PC-3 (cell line): Measurements from ENCODE around the gene UNCX. TPM values are rescaled to one million over a fixed set of nuclear protein-coding genes. Genes with fewer than 3 reads are reported as not detected.

ENCODE experiments used
- ATAC-seq: fragments of 200-7000 bp; cut with Tn5 transposase; 2 replicates; pipeline ENCODE4 v1.9.1; 2020; ENCODE audit warnings: mild to moderate bottlenecking, moderate library complexity
- BruUV-seq: library from RNA; stranded (reverse); fragments of 400-500 nt; replicated peaks from 2 replicates; lab custom pipeline; 2021; lab: Mats Ljungman, UMichigan
- CTCF ChIA-PET: fragments of 300-600 bp; sonication (Branson Sonifier 250); formaldehyde crosslinking; loops from one replicate; lab custom pipeline; 2022; ENCODE audit warnings: antibody characterized with exemption; lab: Charles Lee
- POLR2A ChIA-PET: fragments of 300-600 bp; sonication (Branson Sonifier 250); formaldehyde crosslinking; loops from one replicate; lab custom pipeline; 2022; ENCODE audit warnings: antibody characterized with exemption; ENCODE audit not compliant: unreplicated experiment; lab: Charles Lee
- DNase-seq: peaks from one replicate; pipeline ENCODE4 v3.0.0-alpha.2; 2015
- H2AFZ ChIP-seq: fragments of 300-600 bp; sonication (generic); 2 replicates; pipeline ENCODE4 v1.6.0; 2016; ENCODE audit warnings: antibody characterized with exemption, low read length
- H3F3A ChIP-seq: fragments of 300-600 bp; sonication (generic); one replicate; pipeline ENCODE4 v1.6.0; 2017; ENCODE audit warnings: antibody characterized with exemption, low read length, control low read depth, mild to moderate bottlenecking; ENCODE audit not compliant: unreplicated experiment
- H3K27ac ChIP-seq: fragments of 300-600 bp; sonication (generic); 2 replicates; pipeline ENCODE4 v1.5.1; 2016; ENCODE audit warnings: mild to moderate bottlenecking, low read length
- H3K27me3 ChIP-seq: fragments of 300-600 bp; sonication (generic); 2 replicates; pipeline ENCODE4 v1.6.1; 2016; ENCODE audit warnings: low read length, mixed read lengths
- H3K36me3 ChIP-seq: fragments of 300-600 bp; sonication (generic); 2 replicates; pipeline ENCODE4 v1.6.1; 2016; ENCODE audit warnings: low read depth, mixed run types, low read length, mixed read lengths
- H3K4me1 ChIP-seq: fragments of 300-600 bp; sonication (generic); 2 replicates; pipeline ENCODE4 v1.5.1; 2016; ENCODE audit warnings: low read length; ENCODE audit not compliant: insufficient read depth
- H3K4me2 ChIP-seq: fragments of 300-600 bp; sonication (generic); 2 replicates; pipeline ENCODE4 v1.6.0; 2016; ENCODE audit warnings: low read length
- H3K4me3 ChIP-seq: fragments of 300-600 bp; sonication (generic); 2 replicates; pipeline ENCODE4 v1.5.1; 2016; ENCODE audit warnings: mild to moderate bottlenecking, low read length, mixed read lengths
- H3K79me2 ChIP-seq: fragments of 300-600 bp; sonication (generic); 2 replicates; pipeline ENCODE4 v1.6.1; 2017; ENCODE audit warnings: low read length, mixed read lengths
- H3K9ac ChIP-seq: fragments of 300-600 bp; sonication (generic); 2 replicates; pipeline ENCODE4 v1.6.0; 2016; ENCODE audit warnings: mild to moderate bottlenecking, low read length
- H3K9me2 ChIP-seq: fragments of 300-600 bp; sonication (generic); replicated peaks from 2 replicates; pipeline ENCODE4 v1.6.1; 2016; ENCODE audit warnings: mixed run types, low read length, mixed read lengths
- H3K9me3 ChIP-seq: fragments of 300-600 bp; sonication (generic); 2 replicates; pipeline ENCODE4 v1.6.1; 2016; ENCODE audit warnings: low read length, mixed read lengths
- H4K20me1 ChIP-seq: fragments of 300-600 bp; sonication (generic); 2 replicates; pipeline ENCODE4 v1.6.1; 2016; ENCODE audit warnings: low read length, mixed read lengths
- EZH2 ChIP-seq: fragments of 300-600 bp; sonication (generic); IDR thresholded peaks from one replicate; pipeline ENCODE4 v1.6.1; 2017; ENCODE audit warnings: antibody characterized with exemption, mild to moderate bottlenecking, low read length; ENCODE audit not compliant: unreplicated experiment
- EZH2phosphoT487 ChIP-seq: fragments of 300-600 bp; sonication (generic); IDR thresholded peaks from 2 replicates; pipeline ENCODE4 v1.6.1; 2018; ENCODE audit warnings: mild to moderate bottlenecking, antibody characterized with exemption, low read length, borderline replicate concordance
- intact Hi-C: fragments of 100-400 bp; cut with micrococcal nuclease; formaldehyde crosslinking; loops from 2 replicates; pipeline ENCODE4 v1.9.0; 2023
- total RNA-seq: library from RNA; depleted of rRNA; stranded (reverse); fragments of >200 nt; gene quantifications from 2 replicates; pipeline ENCODE4 v1.2.3, GENCODE V29; 2014
- TF ChIP-seq, protein P1 (sequence below): fragments of 300-600 bp; sonication (generic); conservative IDR thresholded peaks from 2 replicates; pipeline ENCODE4 v1.5.1; 2017; ENCODE audit warnings: antibody characterized with exemption, low read depth, mild to moderate bottlenecking, low read length

Gene UNCX
- total RNA-seq, 1 experiment from 2014 or later = not detected

DNA sequence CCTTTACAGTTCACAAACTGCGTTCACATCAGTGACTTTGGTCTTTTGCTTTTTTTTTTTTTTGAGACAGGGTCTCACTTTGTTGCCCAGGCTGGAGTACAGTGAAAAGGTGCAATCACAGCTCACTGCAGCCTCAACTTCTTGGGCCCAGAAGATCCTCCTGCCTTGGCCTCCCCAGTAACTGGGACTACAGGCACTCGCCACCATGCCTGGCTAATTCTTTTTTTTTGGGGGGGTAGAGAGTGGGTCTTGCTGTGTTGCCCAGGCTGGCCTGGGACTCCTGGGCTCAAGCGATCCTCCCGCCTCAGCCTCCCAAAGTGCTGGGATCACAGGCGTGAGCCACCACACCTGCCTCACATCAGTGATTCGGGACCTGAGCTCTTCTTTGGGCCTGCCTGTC lies 35.7 kb upstream of the UNCX start:
- Histone ChIP-seq H3K27ac (no peak overlapping the region), H3K4me1 (peaks cover 10% of the 10 kb centered on the region; the same call in 1 of the 2 replicates), H3K9ac (no peak overlapping the region), H4K20me1 (no peaks in the 10 kb centered on the region), H3K4me3 (no peak overlapping the region), H3K9me2 (no peaks in the 10 kb centered on the region), H3K4me2 (no peak overlapping the region), H3K27me3 (no peaks in the 10 kb centered on the region), H3K36me3 (no peaks in the 10 kb centered on the region), H2AFZ (no peak overlapping the region), H3K9me3 (no peaks in the 10 kb centered on the region), H3F3A (no peaks in the 10 kb centered on the region), H3K79me2 (no peaks in the 10 kb centered on the region)
- BruUV-seq = no TSS peak
- POLR2A ChIA-PET = no interaction called here
- DNase-seq = no peak
- CTCF ChIA-PET = no interaction called here
- no peak for ATAC-seq
- intact Hi-C loops = no loop called here
- TF ChIP-seq EZH2 = no peak
- TF ChIP-seq EZH2phosphoT487 = no peak
- TF ChIP-seq, protein P1, sequence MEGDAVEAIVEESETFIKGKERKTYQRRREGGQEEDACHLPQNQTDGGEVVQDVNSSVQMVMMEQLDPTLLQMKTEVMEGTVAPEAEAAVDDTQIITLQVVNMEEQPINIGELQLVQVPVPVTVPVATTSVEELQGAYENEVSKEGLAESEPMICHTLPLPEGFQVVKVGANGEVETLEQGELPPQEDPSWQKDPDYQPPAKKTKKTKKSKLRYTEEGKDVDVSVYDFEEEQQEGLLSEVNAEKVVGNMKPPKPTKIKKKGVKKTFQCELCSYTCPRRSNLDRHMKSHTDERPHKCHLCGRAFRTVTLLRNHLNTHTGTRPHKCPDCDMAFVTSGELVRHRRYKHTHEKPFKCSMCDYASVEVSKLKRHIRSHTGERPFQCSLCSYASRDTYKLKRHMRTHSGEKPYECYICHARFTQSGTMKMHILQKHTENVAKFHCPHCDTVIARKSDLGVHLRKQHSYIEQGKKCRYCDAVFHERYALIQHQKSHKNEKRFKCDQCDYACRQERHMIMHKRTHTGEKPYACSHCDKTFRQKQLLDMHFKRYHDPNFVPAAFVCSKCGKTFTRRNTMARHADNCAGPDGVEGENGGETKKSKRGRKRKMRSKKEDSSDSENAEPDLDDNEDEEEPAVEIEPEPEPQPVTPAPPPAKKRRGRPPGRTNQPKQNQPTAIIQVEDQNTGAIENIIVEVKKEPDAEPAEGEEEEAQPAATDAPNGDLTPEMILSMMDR = no peak

DNA sequence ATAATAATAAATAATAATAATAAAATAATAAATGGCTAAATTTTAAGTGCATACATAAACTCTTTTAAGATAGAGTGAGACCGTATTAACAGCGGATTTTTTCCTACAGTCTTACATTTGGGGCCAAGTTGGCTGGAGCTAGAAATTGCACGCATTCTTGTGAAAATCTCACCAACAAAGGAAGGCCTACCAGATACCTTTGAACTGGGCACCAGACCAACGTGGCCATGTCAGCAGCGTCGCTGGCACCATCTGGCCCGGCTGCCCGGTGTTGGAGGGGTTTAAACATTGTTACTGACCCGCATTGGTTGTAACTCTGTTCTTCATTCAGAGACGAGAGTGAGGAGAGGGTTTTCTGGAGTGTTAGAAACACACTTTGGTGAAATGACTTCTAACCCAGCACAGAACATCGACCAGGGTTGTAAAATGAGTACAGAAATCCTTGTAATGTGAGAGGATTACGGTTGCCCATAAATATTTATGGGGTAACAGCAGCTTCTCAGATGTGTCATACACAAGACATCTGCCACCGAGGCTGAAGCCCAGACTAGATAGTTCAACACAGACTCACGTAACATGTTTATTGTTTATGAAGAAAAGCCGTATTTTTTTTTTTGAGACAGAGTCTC lies 34.6 kb upstream of the UNCX start:
- DNase-seq = peak; percentile 69
- Histone ChIP-seq H3K9me2 (no peaks in the 10 kb centered on the region), H3K27me3 (no peaks in the 10 kb centered on the region), H3K9me3 (no peaks in the 10 kb centered on the region), H4K20me1 (no peaks in the 10 kb centered on the region), H3K27ac (peak overlapping the region; percentile 41), H2AFZ (peak overlapping the region; percentile 71), H3K4me2 (peak overlapping the region; percentile 76), H3F3A (no peaks in the 10 kb centered on the region), H3K4me1 (peaks cover 6% of the 10 kb centered on the region; the same call in 1 of the 2 replicates), H3K9ac (no peak overlapping the region), H3K36me3 (no peaks in the 10 kb centered on the region), H3K79me2 (no peaks in the 10 kb centered on the region), H3K4me3 (peak overlapping the region; percentile 37; the same call in 1 of the 2 replicates)
- CTCF ChIA-PET = interaction anchor here (0.6 kb wide), 1 partner anchor 9 kb away, joined by 4 read pairs; no protein-coding TSS in a partner anchor
- intact Hi-C loops = no loop called here
- TF ChIP-seq, protein P1 = no peak
- no peak for TF ChIP-seq EZH2
- no peak for TF ChIP-seq EZH2phosphoT487
- BruUV-seq = no TSS peak
- POLR2A ChIA-PET = interaction anchor here (0.6 kb wide), 1 partner anchor 819 kb away, joined by 3 read pairs; no protein-coding TSS in a partner anchor
- peak; percentile 75 for ATAC-seq

DNA sequence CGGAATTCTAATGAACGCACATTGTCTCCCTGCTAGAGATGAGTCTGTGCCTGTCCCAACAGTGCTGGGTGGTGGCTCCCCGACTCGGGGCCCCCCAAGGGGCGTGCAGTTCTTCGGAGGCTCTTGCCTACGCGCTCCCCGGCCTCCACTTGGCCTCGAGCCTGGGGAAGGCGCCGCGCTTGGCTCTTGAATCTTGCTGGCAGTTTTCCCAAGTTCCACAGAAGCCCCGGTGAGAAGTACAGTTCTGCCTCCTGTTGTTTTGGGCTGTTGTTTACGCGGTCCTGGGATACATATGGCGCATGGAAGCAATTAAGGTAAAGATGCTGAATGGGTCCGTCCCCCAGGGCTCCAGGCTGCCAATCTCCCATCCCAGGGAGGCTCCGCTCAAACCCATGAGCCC lies 32.6 kb upstream of the UNCX start:
- intact Hi-C loops = no loop called here
- H3K9me2 ChIP-seq = no peaks in the 10 kb centered on the region
- no peak overlapping the region for H3K4me3 ChIP-seq
- H3F3A ChIP-seq = no peaks in the 10 kb centered on the region
- no peak overlapping the region for H3K4me2 ChIP-seq
- H3K27ac ChIP-seq = no peak overlapping the region
- no peaks in the 10 kb centered on the region for H4K20me1 ChIP-seq
- no peak overlapping the region for H3K9ac ChIP-seq
- TF ChIP-seq, protein P1 = no peak
- TF ChIP-seq EZH2phosphoT487 = no peak
- TF ChIP-seq EZH2 = no peak
- no peaks in the 10 kb centered on the region for H3K79me2 ChIP-seq
- DNase-seq = no peak
- H3K9me3 ChIP-seq = no peaks in the 10 kb centered on the region
- POLR2A ChIA-PET = no interaction called here
- no peak for ATAC-seq
- H3K4me1 ChIP-seq = peaks cover 3% of the 10 kb centered on the region; the same call in 1 of the 2 replicates
- BruUV-seq = no TSS peak
- H2AFZ ChIP-seq = no peak overlapping the region
- no peaks in the 10 kb centered on the region for H3K27me3 ChIP-seq
- CTCF ChIA-PET = no interaction called here
- no peaks in the 10 kb centered on the region for H3K36me3 ChIP-seq
